DOHH2 (cell line): ENCODE results near the gene CACNA2D3.

Source experiments
- H3F3A ChIP-seq: fragments of 200-600 bp; sonication (generic), shearing (Covaris generic); 2 replicates; pipeline ENCODE4 v1.6.0; 2016; ENCODE audit warnings: antibody characterized with exemption, mild to moderate bottlenecking; ENCODE audit not compliant: control insufficient read depth, insufficient read depth
- H3K27ac ChIP-seq: fragments of 200-600 bp; sonication (generic); 2 replicates; pipeline ENCODE4 v1.5.1; 2014; ENCODE audit warnings: low read depth, mild to moderate bottlenecking, low read length, moderate library complexity
- H3K27me3 ChIP-seq: fragments of 200-600 bp; sonication (generic); 2 replicates; pipeline ENCODE4 v1.6.1; 2014; ENCODE audit warnings: mild to moderate bottlenecking, low read length, mixed read lengths; ENCODE audit not compliant: control insufficient read depth
- H3K36me3 ChIP-seq: fragments of 200-600 bp; sonication (generic); 2 replicates; pipeline ENCODE4 v1.6.1; 2014; ENCODE audit warnings: mild to moderate bottlenecking, low read length, moderate library complexity, mixed read lengths; ENCODE audit not compliant: control insufficient read depth
- H3K4me1 ChIP-seq: fragments of 200-600 bp; sonication (generic); 2 replicates; pipeline ENCODE4 v1.6.1; 2014; ENCODE audit warnings: mild to moderate bottlenecking, low read length, mixed read lengths; ENCODE audit not compliant: control insufficient read depth
- H3K4me2 ChIP-seq: fragments of 200-600 bp; sonication (generic); 2 replicates; pipeline ENCODE4 v1.6.0; 2014; ENCODE audit warnings: mild to moderate bottlenecking, low read length, moderate library complexity
- H3K4me3 ChIP-seq: fragments of 200-600 bp; sonication (generic); 2 replicates; pipeline ENCODE4 v1.5.1; 2014; ENCODE audit warnings: mild to moderate bottlenecking, low read length, mixed read lengths
- H3K79me2 ChIP-seq: fragments of 200-600 bp; sonication (generic); 2 replicates; pipeline ENCODE4 v1.6.1; 2014; ENCODE audit warnings: mild to moderate bottlenecking, low read length, mixed read lengths; ENCODE audit not compliant: control insufficient read depth
- H3K9me2 ChIP-seq: fragments of 200-600 bp; sonication (generic); replicated peaks from 2 replicates; pipeline ENCODE4 v1.6.1; 2014; ENCODE audit warnings: mild to moderate bottlenecking, low read length, mixed read lengths; ENCODE audit not compliant: control insufficient read depth
- H3K9me3 ChIP-seq: fragments of 200-600 bp; sonication (generic); 2 replicates; pipeline ENCODE4 v1.6.1; 2014; ENCODE audit warnings: antibody characterized with exemption, low read length, mixed read lengths; ENCODE audit not compliant: control insufficient read depth, insufficient read depth
- H4K20me1 ChIP-seq: fragments of 200-600 bp; sonication (generic); 2 replicates; pipeline ENCODE4 v1.6.0; 2014; ENCODE audit warnings: low read depth, mild to moderate bottlenecking, antibody characterized with exemption, low read length, moderate library complexity; ENCODE audit not compliant: control insufficient read depth, insufficient read depth
- EZH2phosphoT487 ChIP-seq: fragments of 200-600 bp; sonication (generic); IDR thresholded peaks from 2 replicates; pipeline ENCODE4 v1.6.1; 2017; ENCODE audit warnings: borderline replicate concordance, mild to moderate bottlenecking, antibody characterized with exemption, low read length, moderate library complexity, mixed read lengths
- TF ChIP-seq, protein P1 (sequence below): fragments of 200-600 bp; sonication (generic); IDR thresholded peaks from one replicate; pipeline ENCODE4 v1.5.1; 2014; ENCODE audit warnings: antibody characterized with exemption, mild to moderate bottlenecking, low read depth, low read length; ENCODE audit not compliant: poor library complexity, severe bottlenecking

CACNA2D3 gene

DNA sequence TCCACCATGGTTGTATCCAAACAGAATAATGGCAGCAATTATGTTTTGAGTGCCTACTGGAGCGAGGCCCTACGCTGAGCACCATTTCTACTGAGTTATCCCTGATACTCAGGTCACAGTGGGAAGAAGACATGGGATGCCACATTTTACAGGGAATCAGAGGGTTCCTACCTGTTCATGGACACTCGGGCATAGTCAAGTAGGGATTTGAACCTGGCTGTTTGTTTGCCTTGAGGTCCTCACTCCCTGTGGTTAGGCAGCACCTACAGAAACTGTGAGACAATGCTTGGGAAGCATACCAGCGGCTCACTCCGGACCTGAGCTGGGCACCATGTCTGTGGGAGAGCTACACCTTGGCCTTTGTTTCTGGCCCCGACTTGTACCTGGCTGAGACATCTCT lies 415.2 kb downstream of the CACNA2D3 start:
- no peak overlapping the region for H3K4me3 ChIP-seq
- no peak overlapping the region for H3K27ac ChIP-seq
- no peaks in the 10 kb centered on the region for H3K9me3 ChIP-seq
- H3K79me2 ChIP-seq = no peaks in the 10 kb centered on the region
- no peaks in the 10 kb centered on the region for H3K4me1 ChIP-seq
- no peaks in the 10 kb centered on the region for H3K36me3 ChIP-seq
- TF ChIP-seq, protein P1, sequence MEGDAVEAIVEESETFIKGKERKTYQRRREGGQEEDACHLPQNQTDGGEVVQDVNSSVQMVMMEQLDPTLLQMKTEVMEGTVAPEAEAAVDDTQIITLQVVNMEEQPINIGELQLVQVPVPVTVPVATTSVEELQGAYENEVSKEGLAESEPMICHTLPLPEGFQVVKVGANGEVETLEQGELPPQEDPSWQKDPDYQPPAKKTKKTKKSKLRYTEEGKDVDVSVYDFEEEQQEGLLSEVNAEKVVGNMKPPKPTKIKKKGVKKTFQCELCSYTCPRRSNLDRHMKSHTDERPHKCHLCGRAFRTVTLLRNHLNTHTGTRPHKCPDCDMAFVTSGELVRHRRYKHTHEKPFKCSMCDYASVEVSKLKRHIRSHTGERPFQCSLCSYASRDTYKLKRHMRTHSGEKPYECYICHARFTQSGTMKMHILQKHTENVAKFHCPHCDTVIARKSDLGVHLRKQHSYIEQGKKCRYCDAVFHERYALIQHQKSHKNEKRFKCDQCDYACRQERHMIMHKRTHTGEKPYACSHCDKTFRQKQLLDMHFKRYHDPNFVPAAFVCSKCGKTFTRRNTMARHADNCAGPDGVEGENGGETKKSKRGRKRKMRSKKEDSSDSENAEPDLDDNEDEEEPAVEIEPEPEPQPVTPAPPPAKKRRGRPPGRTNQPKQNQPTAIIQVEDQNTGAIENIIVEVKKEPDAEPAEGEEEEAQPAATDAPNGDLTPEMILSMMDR = no peak
- H3K4me2 ChIP-seq = no peak overlapping the region
- no peaks in the 10 kb centered on the region for H3F3A ChIP-seq
- no peaks in the 10 kb centered on the region for H3K9me2 ChIP-seq
- H4K20me1 ChIP-seq = no peaks in the 10 kb centered on the region
- no peaks in the 10 kb centered on the region for H3K27me3 ChIP-seq

- Histone ChIP-seq H3K4me3 (no peak overlapping the region), H3K79me2 (no peaks in the 10 kb centered on the region), H3F3A (no peaks in the 10 kb centered on the region), H3K36me3 (no peaks in the 10 kb centered on the region), H4K20me1 (no peaks in the 10 kb centered on the region), H3K9me3 (no peaks in the 10 kb centered on the region), H3K27ac (no peak overlapping the region), H3K4me2 (no peak overlapping the region), H3K4me1 (no peaks in the 10 kb centered on the region), H3K27me3 (no peaks in the 10 kb centered on the region), H3K9me2 (no peaks in the 10 kb centered on the region)
- no peak for TF ChIP-seq EZH2phosphoT487
- TF ChIP-seq, protein P1 = no peak
Observed at GRCh38 chr3:54538346-54538745, 416.0 kb downstream of the CACNA2D3 start.

- Histone ChIP-seq H3K9me2 (no peaks in the 10 kb centered on the region), H3K79me2 (no peaks in the 10 kb centered on the region), H3K4me2 (no peak overlapping the region), H3K27ac (no peak overlapping the region), H3K27me3 (no peaks in the 10 kb centered on the region), H3K36me3 (no peaks in the 10 kb centered on the region), H3K9me3 (no peaks in the 10 kb centered on the region), H3K4me1 (no peaks in the 10 kb centered on the region), H4K20me1 (no peaks in the 10 kb centered on the region), H3K4me3 (no peak overlapping the region), H3F3A (no peaks in the 10 kb centered on the region)
- no peak for TF ChIP-seq EZH2phosphoT487
- TF ChIP-seq, protein P1 = no peak
Observed at GRCh38 chr3:54541369-54541768, 419.0 kb downstream of the CACNA2D3 start.

DNA sequence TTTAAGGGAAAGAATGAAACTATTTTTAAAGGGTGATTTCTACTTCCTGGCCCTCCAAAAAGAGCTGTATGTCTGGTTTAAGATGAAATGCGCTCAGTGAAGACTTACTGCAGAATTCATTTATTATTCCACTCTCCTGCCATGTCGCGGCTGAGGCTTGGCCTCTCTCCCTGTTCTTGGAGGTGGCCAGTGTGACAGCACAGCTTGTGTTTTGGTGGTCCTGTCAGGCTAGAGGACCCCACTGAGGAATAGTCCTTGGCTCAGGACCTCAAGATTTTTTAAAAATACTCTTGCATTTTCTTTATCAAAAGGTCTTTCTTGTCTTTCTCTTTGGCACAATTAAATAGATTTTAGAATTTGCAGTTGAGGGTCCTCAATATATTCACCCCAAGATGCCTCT lies 421.1 kb downstream of the CACNA2D3 start:
- no peaks in the 10 kb centered on the region for H3K4me1 ChIP-seq
- H3K36me3 ChIP-seq = no peaks in the 10 kb centered on the region
- TF ChIP-seq, protein P1 = no peak
- TF ChIP-seq EZH2phosphoT487 = no peak
- H3K4me2 ChIP-seq = no peak overlapping the region
- H3F3A ChIP-seq = no peaks in the 10 kb centered on the region
- H3K27ac ChIP-seq = no peak overlapping the region
- H4K20me1 ChIP-seq = no peaks in the 10 kb centered on the region
- H3K79me2 ChIP-seq = no peaks in the 10 kb centered on the region
- H3K9me3 ChIP-seq = no peaks in the 10 kb centered on the region
- H3K9me2 ChIP-seq = no peaks in the 10 kb centered on the region
- H3K27me3 ChIP-seq = no peaks in the 10 kb centered on the region
- H3K4me3 ChIP-seq = no peak overlapping the region
